DOHH2 (cell line): ENCODE measurements around the gene WNT9B.

Experiments
- EZH2phosphoT487 ChIP-seq: fragments of 200-600 bp; sonication (generic); IDR thresholded peaks from 2 replicates; pipeline ENCODE4 v1.6.1; 2017; ENCODE audit warnings: borderline replicate concordance, mild to moderate bottlenecking, antibody characterized with exemption, low read length, moderate library complexity, mixed read lengths
- TF ChIP-seq, protein P1 (sequence below): fragments of 200-600 bp; sonication (generic); IDR thresholded peaks from one replicate; pipeline ENCODE4 v1.5.1; 2014; ENCODE audit warnings: antibody characterized with exemption, mild to moderate bottlenecking, low read depth, low read length; ENCODE audit not compliant: poor library complexity, severe bottlenecking

DNA sequence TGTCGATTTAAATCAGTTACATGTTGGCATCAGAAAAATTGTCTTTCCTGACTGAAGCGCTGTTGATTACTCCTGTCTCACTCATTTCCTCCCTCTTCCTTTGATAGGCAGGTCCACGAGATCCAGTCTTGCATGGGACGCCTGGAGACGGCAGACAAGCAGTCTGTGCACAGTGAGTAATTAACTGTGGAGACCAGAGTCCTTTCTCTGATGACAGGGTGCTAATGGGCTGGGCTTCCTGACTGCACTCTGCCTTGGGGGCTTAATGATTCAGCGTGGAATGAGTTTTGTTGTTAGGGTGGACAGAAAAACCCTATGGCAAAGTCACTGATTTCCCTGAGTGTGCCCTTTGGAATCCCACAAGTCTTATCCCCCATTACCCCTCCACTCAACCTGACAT is 78.0 kb downstream of the WNT9B start:
- TF ChIP-seq, protein P1, sequence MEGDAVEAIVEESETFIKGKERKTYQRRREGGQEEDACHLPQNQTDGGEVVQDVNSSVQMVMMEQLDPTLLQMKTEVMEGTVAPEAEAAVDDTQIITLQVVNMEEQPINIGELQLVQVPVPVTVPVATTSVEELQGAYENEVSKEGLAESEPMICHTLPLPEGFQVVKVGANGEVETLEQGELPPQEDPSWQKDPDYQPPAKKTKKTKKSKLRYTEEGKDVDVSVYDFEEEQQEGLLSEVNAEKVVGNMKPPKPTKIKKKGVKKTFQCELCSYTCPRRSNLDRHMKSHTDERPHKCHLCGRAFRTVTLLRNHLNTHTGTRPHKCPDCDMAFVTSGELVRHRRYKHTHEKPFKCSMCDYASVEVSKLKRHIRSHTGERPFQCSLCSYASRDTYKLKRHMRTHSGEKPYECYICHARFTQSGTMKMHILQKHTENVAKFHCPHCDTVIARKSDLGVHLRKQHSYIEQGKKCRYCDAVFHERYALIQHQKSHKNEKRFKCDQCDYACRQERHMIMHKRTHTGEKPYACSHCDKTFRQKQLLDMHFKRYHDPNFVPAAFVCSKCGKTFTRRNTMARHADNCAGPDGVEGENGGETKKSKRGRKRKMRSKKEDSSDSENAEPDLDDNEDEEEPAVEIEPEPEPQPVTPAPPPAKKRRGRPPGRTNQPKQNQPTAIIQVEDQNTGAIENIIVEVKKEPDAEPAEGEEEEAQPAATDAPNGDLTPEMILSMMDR, result no peak
- TF ChIP-seq EZH2phosphoT487, result no peak
